ENCODE data around the gene TMEFF2. TPM values are rescaled to one million over a fixed set of nuclear protein-coding genes. Genes with fewer than 3 reads are reported as not detected.
A peak's percentile ranks its signal among the peaks of the same experiment; 100 is the strongest.

TMEFF2 gene
- total and polyA plus RNA-seq, 7 experiments from 2014 or later: not detected

DNA sequence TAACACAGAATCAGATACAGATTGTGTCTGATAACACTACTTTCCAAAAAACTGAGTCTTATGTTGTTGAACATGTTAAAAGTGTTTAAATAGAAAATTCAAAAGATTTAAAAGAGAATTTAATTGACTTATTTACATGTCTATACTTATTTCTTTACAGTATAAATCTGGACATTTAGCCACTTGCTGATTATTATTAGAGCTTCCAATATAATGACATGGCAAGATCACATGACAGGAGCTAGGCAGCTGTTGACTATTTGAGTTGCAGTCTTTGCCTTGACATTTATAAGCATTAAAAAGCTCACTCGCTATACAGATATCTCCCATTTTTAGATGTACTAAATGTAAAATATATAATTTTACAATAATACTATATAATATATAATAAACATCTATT, 6.4 kb upstream of the TMEFF2 start:
- H3K27me3 Mint-ChIP-seq: peaks cover 39 to 53% (median 46%) of the 10 kb centered on the region in 5 donors
- no peaks in the 10 kb centered on the region for H3K9me3 ChIP-seq (ENCODE audit: control insufficient read depth in 2 of 3, low read length in 3 of 3)
- intact Hi-C loops (cut with micrococcal nuclease): no loop called here
- H3K4me3 Mint-ChIP-seq: no peak overlapping the region
- no peak overlapping the region for H3K27ac Mint-ChIP-seq
- H3K9me3 Mint-ChIP-seq: no peaks in the 10 kb centered on the region
- DNase-seq (no peak), ATAC-seq (no peak)
- H3K4me1 Mint-ChIP-seq: peaks cover 7 to 9% (median 8%) of the 10 kb centered on the region in 7 donors
- ChIA-PET CTCF (no interaction called here), POLR2A (no interaction called here)
- H3K36me3 Mint-ChIP-seq: no peaks in the 10 kb centered on the region
- no peak overlapping the region for H3K27ac ChIP-seq (ENCODE audit: low read depth, low read length)
- H3K27me3 ChIP-seq (ENCODE audit: control insufficient read depth in 2 of 2, insufficient read depth in 2 of 2, low read length in 2 of 2): peaks cover 4 to 20% of the 10 kb centered on the region in 2 donors
- H3K36me3 ChIP-seq (ENCODE audit: control insufficient read depth in 2 of 3, insufficient read depth in 3 of 3, low read length in 3 of 3): no peaks in the 10 kb centered on the region
- no peak overlapping the region for H3K4me3 ChIP-seq (ENCODE audit: low read length)
- peaks cover 0 to 5% of the 10 kb centered on the region in 2 donors for H3K4me1 ChIP-seq (ENCODE audit: control insufficient read depth in 2 of 2, insufficient read depth in 2 of 2, low read length in 2 of 2)

DNA sequence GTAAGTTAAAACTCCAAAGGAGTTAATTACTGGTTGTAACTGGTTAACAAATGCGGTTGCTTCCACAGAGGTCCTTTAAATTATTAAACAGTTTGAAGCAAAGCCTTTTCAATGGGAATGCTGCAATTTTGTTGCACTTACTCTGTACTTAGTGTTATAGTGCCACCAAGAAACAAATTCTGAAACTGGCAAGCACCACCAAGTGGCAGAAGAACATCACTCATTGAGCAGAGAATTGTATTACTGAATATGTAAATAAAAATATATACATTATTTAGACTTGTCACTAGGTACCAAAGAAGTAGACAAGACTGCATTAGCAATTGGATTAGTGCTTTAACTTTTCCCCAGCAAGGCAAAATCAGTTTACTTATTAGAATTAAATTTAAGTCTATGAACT, 2.6 kb upstream of the TMEFF2 start:
- no peaks in the 10 kb centered on the region for H3K36me3 ChIP-seq (ENCODE audit: control insufficient read depth in 2 of 3, insufficient read depth in 3 of 3, low read length in 3 of 3)
- Mint-ChIP-seq H3K27ac (no peak overlapping the region), H3K27me3 (peaks cover 61 to 74% (median 68%) of the 10 kb centered on the region in 5 donors), H3K4me1 (peaks cover 20 to 38% (median 27%) of the 10 kb centered on the region in 7 donors), H3K36me3 (no peaks in the 10 kb centered on the region), H3K4me3 (no peak overlapping the region), H3K9me3 (peaks cover 0 to 2% (median 0%) of the 10 kb centered on the region in 11 donors)
- H3K27me3 ChIP-seq (ENCODE audit: control insufficient read depth in 2 of 2, insufficient read depth in 2 of 2, low read length in 2 of 2): peaks cover 13 to 40% of the 10 kb centered on the region in 2 donors
- H3K27ac ChIP-seq (ENCODE audit: low read depth, low read length): no peak overlapping the region
- peaks cover 9 to 19% of the 10 kb centered on the region in 2 donors for H3K4me1 ChIP-seq (ENCODE audit: control insufficient read depth in 2 of 2, insufficient read depth in 2 of 2, low read length in 2 of 2)
- DNase-seq (no peak), ATAC-seq (no peak)
- H3K9me3 ChIP-seq (ENCODE audit: control insufficient read depth in 2 of 3, low read length in 3 of 3): no peaks in the 10 kb centered on the region
- ChIA-PET POLR2A (no interaction called here), CTCF (no interaction called here)
- no peak overlapping the region for H3K4me3 ChIP-seq (ENCODE audit: low read length)
- intact Hi-C loops (cut with micrococcal nuclease): no loop called here

DNA sequence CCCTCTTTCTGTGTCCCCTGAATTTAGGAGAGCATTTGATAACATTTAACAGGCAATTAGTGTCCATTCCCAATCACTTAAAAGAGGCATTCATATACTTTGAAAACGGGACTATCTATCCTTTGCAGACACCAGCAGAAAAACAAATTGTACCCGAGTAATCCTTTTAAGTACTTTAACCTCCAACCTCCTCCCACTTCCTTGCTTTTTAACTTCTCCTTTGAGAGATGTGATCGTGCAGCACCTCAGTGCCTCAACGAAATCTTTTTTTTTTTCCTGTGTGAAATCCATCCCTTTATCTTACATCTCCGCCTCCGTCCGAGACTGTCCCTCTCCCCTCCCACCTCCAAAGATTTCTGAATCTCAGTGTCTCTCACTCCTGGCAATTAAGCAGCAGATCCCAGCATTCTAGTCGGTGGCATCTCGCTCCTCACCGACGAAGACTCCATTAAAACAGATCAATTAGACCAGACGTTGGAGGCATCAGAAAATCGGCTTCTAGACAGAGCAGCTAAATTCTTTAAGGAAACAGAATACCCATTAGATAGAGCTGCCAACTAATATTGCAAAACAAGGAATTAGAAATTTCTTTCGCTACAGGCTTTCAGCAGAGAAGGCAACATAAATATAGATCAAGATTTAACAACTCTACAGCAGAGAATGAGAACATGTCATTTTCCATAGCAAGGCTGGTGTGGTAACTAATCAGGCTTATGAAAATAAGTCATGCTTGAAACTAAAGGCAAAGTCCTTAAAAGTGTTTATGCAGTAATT, 1.9 kb upstream of the TMEFF2 start:
- Histone ChIP-seq H3K4me1 (ENCODE audit: control insufficient read depth in 2 of 2, insufficient read depth in 2 of 2, low read length in 2 of 2) (peaks cover 9 to 19% of the 10 kb centered on the region in 2 donors), H3K36me3 (ENCODE audit: control insufficient read depth in 2 of 3, insufficient read depth in 3 of 3, low read length in 3 of 3) (no peaks in the 10 kb centered on the region), H3K9me3 (ENCODE audit: control insufficient read depth in 2 of 3, low read length in 3 of 3) (no peaks in the 10 kb centered on the region), H3K4me3 (ENCODE audit: low read length) (no peak overlapping the region), H3K27me3 (ENCODE audit: control insufficient read depth in 2 of 2, insufficient read depth in 2 of 2, low read length in 2 of 2) (peaks cover 13 to 41% of the 10 kb centered on the region in 2 donors), H3K27ac (ENCODE audit: low read depth, low read length) (no peak overlapping the region)
- H3K36me3 Mint-ChIP-seq: no peaks in the 10 kb centered on the region
- intact Hi-C loops (cut with micrococcal nuclease): no loop called here
- no peak overlapping the region for H3K27ac Mint-ChIP-seq
- ChIA-PET CTCF (no interaction called here), POLR2A (no interaction called here)
- peak overlapping the region; percentile 40 to 86 (median 74) for H3K4me3 Mint-ChIP-seq
- H3K27me3 Mint-ChIP-seq: peaks cover 66 to 78% (median 76%) of the 10 kb centered on the region in 5 donors
- H3K4me1 Mint-ChIP-seq: peaks cover 20 to 38% (median 27%) of the 10 kb centered on the region in 7 donors
- ATAC-seq (no peak), DNase-seq (no peak)
- H3K9me3 Mint-ChIP-seq: peaks cover 0 to 2% (median 0%) of the 10 kb centered on the region in 11 donors

DNA sequence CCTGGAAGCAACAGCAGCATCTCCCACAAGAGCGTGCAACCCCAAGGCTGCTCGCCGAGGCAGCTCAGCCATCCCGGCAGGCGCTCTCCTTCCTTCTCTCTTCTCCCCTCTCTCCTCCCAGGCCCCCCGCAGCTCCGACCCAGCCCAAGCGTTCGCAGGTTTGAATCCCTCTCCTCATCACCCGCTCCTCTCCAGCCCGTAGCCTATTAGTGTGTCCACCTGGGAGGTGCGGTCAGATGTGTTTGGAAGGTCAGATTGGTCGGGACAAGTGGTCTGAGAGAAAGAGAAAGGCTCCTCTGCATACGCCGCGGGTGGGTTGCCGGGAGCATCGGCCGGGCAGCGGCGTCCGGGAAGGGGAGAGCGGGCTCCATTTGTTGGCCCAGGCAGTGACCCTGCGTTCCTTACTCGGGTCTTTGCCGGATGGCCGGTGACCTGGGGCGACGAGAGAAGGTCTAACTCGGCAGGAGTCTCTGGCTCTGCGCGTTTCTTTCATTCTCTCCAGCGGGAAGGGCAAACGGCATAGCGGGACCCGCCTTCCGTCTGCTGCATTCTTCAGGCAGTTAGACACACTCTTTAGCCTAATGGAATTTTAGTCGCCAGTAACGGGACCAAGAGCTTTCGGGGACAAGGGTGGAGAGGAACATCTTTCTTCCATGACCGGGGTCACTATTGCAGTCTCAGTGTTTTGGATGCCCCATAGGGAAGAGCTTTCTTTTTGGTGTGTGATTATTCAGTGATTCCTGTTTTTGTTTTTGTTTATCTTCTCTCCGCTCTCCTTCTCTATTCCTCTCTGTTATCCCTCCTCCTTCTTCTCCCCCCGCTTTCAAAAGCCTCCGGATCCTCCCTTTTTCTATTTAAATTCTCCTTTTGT, 1.1 kb upstream of the TMEFF2 start:
- peaks cover 13 to 41% of the 10 kb centered on the region in 2 donors for H3K27me3 ChIP-seq (ENCODE audit: control insufficient read depth in 2 of 2, insufficient read depth in 2 of 2, low read length in 2 of 2)
- no peak overlapping the region for H3K27ac ChIP-seq (ENCODE audit: low read depth, low read length)
- Mint-ChIP-seq H3K36me3 (no peaks in the 10 kb centered on the region), H3K4me3 (peak overlapping the region; percentile 40 to 86 (median 74)), H3K4me1 (peaks cover 20 to 38% (median 27%) of the 10 kb centered on the region in 7 donors), H3K9me3 (peaks cover 0 to 2% (median 0%) of the 10 kb centered on the region in 11 donors), H3K27me3 (peaks cover 68 to 84% (median 81%) of the 10 kb centered on the region in 5 donors), H3K27ac (peak overlapping the region in 1 of 9 donors; percentile 36)
- peak in 1 of 9 donors; percentile 1 for DNase-seq
- peak; percentile 30 for ATAC-seq
- no peaks in the 10 kb centered on the region for H3K36me3 ChIP-seq (ENCODE audit: control insufficient read depth in 2 of 3, insufficient read depth in 3 of 3, low read length in 3 of 3)
- ChIA-PET POLR2A (no interaction called here), CTCF (no interaction called here)
- peak overlapping the region; percentile 51 for H3K4me3 ChIP-seq (ENCODE audit: low read length)
- intact Hi-C loops (cut with micrococcal nuclease): no loop called here
- H3K9me3 ChIP-seq (ENCODE audit: control insufficient read depth in 2 of 3, low read length in 3 of 3): no peaks in the 10 kb centered on the region
- H3K4me1 ChIP-seq (ENCODE audit: control insufficient read depth in 2 of 2, insufficient read depth in 2 of 2, low read length in 2 of 2): peaks cover 9 to 19% of the 10 kb centered on the region in 2 donors

DNA sequence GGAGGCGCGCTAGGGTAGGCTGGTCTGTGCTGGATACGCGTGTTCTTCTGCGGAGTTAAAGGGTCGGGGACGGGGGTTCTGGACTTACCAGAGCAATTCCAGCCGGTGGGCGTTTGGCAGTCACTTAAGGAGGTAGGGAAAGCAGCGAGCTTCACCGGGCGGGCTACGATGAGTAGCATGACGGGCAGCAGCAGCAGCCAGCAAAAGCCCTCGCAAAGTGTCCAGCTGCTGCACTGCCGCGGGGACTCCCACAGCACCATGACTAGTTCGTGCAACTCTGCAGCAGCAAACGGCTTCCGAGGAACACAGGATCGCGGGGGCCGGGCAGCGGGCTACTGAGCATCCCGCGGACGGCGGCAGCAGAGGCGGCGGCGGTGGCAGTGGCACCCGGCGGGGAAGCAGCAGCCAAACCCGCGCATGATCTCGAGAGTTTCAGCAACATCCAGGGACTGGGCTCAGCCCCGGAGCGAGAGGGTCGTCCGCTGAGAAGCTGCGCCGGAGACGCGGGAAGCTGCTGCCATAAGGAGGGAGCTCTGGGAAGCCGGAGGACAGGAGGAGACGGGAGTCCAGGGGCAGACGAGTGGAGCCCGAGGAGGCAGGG, 368 bp downstream of the TMEFF2 start:
- peaks cover 20 to 38% (median 27%) of the 10 kb centered on the region in 7 donors for H3K4me1 Mint-ChIP-seq
- H3K4me3 ChIP-seq (ENCODE audit: low read length): peak overlapping the region; percentile 51
- peak overlapping the region in 1 of 9 donors; percentile 15 for H3K27ac Mint-ChIP-seq
- H3K9me3 ChIP-seq (ENCODE audit: control insufficient read depth in 2 of 3, low read length in 3 of 3): no peaks in the 10 kb centered on the region
- ChIA-PET POLR2A (no interaction called here), CTCF (no interaction called here)
- no peaks in the 10 kb centered on the region for H3K36me3 ChIP-seq (ENCODE audit: control insufficient read depth in 2 of 3, insufficient read depth in 3 of 3, low read length in 3 of 3)
- peaks cover 13 to 41% of the 10 kb centered on the region in 2 donors for H3K27me3 ChIP-seq (ENCODE audit: control insufficient read depth in 2 of 2, insufficient read depth in 2 of 2, low read length in 2 of 2)
- H3K27ac ChIP-seq (ENCODE audit: low read depth, low read length): no peak overlapping the region
- peaks cover 9 to 19% of the 10 kb centered on the region in 2 donors for H3K4me1 ChIP-seq (ENCODE audit: control insufficient read depth in 2 of 2, insufficient read depth in 2 of 2, low read length in 2 of 2)
- H3K9me3 Mint-ChIP-seq: peaks cover 0 to 2% (median 0%) of the 10 kb centered on the region in 11 donors
- intact Hi-C loops (cut with micrococcal nuclease): no loop called here
- H3K36me3 Mint-ChIP-seq: no peaks in the 10 kb centered on the region
- DNase-seq (peak in 7 of 9 donors; percentile 0 to 42 (median 19)), ATAC-seq (peak; percentile 38)
- H3K4me3 Mint-ChIP-seq: peak overlapping the region; percentile 40 to 86 (median 75)
- peaks cover 70 to 85% (median 81%) of the 10 kb centered on the region in 5 donors for H3K27me3 Mint-ChIP-seq

DNA sequence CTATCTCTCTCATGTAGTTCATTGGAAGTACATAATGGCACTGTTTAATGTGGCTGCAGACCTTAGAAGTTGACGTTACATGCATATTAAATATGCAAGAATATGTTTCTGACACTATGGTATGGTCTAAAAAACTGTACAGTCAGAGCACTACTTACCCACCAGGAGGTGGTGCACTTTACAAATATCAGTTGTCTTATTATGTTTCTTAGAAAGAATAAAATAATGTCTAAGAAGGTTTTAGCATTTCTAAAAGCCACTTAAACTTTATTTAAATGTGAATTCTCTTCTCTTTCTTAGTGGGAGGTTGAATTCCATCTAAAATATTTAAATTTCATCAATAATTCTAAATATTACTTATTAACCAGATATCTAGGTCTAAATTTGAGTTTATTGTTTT, 4.3 kb downstream of the TMEFF2 start:
- Histone ChIP-seq H3K9me3 (ENCODE audit: control insufficient read depth in 2 of 3, low read length in 3 of 3) (no peaks in the 10 kb centered on the region), H3K4me3 (ENCODE audit: low read length) (no peak overlapping the region), H3K4me1 (ENCODE audit: control insufficient read depth in 2 of 2, insufficient read depth in 2 of 2, low read length in 2 of 2) (peaks cover 2 to 8% of the 10 kb centered on the region in 2 donors), H3K27me3 (ENCODE audit: control insufficient read depth in 2 of 2, insufficient read depth in 2 of 2, low read length in 2 of 2) (peaks cover 7 to 19% of the 10 kb centered on the region in 2 donors), H3K36me3 (ENCODE audit: control insufficient read depth in 2 of 3, insufficient read depth in 3 of 3, low read length in 3 of 3) (no peaks in the 10 kb centered on the region), H3K27ac (ENCODE audit: low read depth, low read length) (no peak overlapping the region)
- no peaks in the 10 kb centered on the region for H3K36me3 Mint-ChIP-seq
- DNase-seq (no peak), ATAC-seq (no peak)
- H3K27ac Mint-ChIP-seq: no peak overlapping the region
- CTCF ChIA-PET: no interaction called here
- POLR2A ChIA-PET: no interaction called here
- intact Hi-C loops (cut with micrococcal nuclease): no loop called here
- H3K9me3 Mint-ChIP-seq: peaks cover 0 to 2% (median 0%) of the 10 kb centered on the region in 11 donors
- peaks cover 61 to 87% (median 79%) of the 10 kb centered on the region in 5 donors for H3K27me3 Mint-ChIP-seq
- H3K4me1 Mint-ChIP-seq: peaks cover 10 to 23% (median 13%) of the 10 kb centered on the region in 7 donors
- H3K4me3 Mint-ChIP-seq: no peak overlapping the region

Data from naive thymus-derived CD4-positive, alpha-beta T cell (primary cell).